Inferior parietal cortex (tissue), 1 donor: ENCODE measurements around the gene ZNF280B.
"Not testable (repeated sequence)": the region's sequence is repeated elsewhere in the genome, so short reads cannot be mapped to it uniquely, and the experiment has no call there.

Source experiments
- DNase-seq: peaks from one replicate; pipeline ENCODE4 v3.0.0-alpha.2; 2016; ENCODE audit errors: extremely low spot score

The ZNF280B gene

DNA sequence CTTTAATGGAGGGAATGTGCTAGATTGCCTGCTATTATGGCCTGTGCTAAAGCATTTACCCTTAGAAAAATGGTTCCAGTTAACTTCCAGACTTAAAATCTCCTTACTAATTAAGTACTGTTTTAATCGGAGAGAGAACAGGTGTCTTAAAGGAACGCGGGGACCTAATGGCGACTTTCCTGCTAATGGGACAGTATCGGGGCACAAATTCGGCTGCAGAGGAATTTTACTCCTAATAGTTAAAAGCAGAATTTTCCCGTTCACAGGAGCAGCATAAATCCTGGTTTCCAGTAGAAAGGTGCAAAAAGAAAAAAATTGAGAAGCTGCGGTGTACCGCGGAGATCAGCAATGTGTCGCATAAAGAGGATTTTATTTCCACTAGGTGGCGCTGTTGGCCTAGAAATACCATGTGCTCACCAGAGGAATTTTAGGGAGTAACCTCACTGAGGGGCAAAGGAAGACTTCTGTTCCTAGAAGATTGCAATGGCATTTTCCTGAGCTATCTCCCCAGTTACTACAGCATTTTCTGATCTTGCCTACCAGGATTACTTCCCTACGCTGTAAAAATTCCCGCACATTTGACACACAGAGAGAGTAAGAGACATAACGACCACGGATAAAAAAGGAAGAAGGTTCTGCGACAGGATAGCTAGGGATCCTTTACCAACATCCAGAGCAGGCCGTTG is 44.5 kb downstream of the ZNF280B start:
- DNase-seq, result peak; percentile 94

DNA sequence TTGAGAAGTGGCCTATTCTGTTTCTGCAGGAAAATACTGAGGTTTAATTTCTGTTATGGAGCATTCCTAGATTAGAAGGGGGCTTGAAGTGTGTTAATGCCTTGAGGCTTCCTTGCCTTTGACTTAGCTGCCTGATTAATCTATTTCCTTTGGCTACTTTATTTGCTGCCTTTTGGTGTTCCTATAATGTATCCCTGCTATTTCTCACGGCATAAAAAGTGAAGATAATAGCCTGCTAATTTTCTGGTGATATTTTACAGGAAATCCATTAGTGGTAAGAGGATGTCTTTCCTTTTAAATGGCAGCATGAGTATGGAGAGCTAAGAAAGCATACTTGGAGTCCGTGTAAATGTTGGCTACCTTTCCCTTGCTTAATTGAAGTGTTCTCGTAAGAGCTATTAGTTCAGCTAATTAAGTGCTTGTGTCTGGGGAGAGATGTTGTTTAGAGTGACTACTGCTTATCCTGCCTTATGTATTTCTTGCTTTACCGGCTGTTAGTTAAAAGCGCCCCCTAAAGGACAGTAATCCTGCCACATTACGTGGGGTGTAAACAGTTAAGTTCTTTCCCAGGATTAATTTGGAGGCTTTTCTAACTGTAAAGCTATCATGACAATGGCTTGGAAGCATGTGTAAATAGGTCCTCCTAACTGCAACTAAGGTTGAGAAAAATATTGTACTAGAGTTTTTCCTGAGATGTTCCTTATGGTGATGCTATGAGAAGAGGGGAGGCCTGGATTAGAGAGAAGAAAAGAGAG is 45.6 kb downstream of the ZNF280B start:
- peak; percentile 13 for DNase-seq

DNA sequence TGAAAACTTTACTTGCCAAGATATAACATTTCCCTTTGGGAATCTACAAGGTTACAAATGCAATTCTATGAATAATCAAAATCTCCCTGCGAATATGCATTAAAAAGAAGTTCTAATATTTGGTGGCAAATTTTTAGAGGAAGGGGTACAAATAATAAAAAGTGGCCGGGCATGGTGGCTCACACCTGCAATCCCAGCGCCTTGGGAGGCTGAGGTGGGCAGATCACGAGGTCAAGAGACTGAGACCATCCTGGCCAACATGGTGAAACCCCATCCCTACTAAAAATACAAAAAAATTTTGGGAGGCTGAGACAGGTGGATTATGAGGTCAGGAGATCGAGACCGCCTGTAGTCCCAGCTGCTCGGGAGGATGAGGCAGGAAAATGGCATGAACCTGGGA is 47.0 kb downstream of the ZNF280B start:
- no peak for DNase-seq

DNA sequence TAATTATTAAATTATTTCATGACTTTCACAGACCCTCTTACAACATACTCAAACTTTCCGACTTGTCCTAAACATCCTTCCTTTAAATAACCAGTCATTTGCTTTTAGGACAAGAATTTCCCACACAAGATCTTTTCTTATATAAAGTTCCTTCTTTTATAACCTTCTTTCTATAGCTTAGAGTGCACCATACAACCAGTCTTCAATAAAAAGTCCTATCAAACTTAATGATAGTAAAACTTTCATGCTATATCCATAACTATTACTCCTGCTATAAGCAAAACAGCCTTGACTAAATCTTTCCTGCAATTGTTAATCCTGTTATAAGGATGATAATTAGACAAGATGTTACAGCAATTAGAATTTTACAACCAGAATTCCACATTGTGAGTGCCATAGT is 47.4 kb downstream of the ZNF280B start:
- no peak for DNase-seq

GRCh38 chr22:22460635-22461034 is 47.9 kb downstream of the ZNF280B start:
- DNase-seq, result no peak

GRCh38 chr22:22460060-22460459 is 48.5 kb downstream of the ZNF280B start:
- DNase-seq, result no peak

DNA sequence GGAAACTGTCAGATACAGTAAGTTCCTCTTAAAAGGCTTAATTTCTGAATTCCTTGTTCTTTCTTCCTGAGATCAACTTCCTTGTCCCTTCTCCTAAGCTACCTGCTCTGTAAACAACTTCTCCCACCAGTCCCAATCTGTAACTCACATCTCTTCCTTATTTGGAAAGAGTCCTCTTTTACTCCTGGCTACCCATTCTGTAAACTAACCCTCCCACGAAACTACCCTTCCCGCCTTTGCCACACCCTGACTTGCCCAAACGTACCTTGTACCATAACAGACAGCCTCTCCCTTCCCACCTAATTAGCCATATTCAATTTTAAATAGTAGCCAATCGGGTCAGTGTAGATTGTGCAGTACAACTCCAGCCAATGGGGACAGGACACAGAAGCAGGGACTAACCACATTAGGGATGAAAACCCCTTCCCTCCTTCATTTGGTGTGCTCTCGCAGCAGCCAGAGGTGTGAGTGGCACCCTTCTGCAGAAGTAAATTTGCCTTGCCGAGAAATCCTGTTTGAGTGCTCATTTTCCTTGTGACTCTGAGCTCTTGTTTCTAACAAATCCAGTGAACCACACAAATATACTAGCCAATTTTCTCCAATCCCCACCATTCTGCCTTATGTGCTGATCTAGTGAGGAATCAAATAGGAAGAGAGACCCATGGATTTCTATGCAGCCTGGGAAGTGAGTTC is 49.5 kb downstream of the ZNF280B start:
- DNase-seq, result no peak

DNA sequence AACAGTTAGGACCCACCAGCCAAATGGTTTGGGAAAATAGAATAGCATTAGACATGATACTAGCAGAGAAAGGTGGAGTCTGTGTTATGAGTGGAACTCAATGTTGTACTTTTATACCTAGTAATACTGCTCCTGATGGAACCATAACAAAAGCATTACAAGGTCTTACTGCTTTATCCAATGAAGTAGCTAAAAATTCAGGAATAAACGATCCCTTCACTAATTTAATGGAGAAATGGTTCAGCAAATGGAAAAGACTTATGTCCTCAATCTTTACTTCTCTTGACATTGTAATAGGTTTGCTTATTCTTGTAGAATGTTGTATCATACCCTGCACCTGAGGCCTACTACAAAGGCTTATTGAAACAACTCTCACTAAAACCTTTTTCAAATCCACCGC is 50.2 kb downstream of the ZNF280B start:
- no peak for DNase-seq

DNA sequence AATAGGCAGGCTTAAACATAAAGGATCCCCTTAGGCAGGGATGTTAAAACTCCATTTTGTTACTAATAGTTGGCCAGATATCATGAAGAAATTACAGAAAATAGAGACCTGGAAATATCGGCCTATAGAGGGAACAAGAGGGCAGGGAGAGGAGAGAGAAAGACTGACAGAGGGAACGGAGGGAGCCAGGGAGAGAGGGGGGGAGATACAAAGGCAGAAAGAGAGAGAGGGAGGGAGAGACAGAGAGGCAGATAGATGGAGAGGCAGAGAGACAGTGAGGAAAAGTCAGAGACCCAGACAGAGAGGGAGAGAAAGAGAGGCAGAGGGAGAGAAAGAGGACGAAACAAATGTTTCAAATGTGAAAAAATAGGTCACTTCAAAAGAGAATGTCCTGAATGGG is 53.5 kb downstream of the ZNF280B start:
- DNase-seq, result no peak

GRCh38 chr22:22452996-22453686 is 55.4 kb downstream of the ZNF280B start:
- DNase-seq, result no peak

GRCh38 chr22:22452211-22452610 is 56.3 kb downstream of the ZNF280B start:
- DNase-seq, result no peak

DNA sequence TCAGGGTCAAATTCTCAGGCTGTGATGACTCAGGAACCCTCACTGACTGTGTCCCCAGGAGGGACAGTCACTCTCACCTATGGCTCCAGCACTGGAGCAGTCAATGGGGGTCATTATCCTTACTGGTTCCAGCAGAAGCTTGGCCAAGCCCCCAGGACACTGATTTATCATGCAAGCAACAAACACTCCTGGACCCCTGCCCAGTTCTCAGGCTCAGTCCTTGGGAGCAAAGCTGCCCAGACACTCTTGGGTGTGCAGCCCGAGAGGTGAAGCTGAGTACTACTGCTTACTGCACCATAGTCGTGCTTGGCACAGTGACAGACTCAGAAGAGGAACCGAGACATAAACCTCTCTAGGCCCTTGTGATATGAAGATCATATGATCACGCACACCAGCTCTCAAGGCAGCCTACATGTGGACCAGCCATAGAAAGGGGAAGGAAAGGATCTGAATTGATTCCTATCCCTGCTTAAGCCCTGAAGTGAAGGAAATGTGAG is 58.2 kb downstream of the ZNF280B start:
- DNase-seq, result no peak

- DNase-seq, result no peak
These were observed 58.7 kb downstream of the ZNF280B start for GRCh38 chr22:22449819-22450218.

GRCh38 chr22:22446517-22446916 is 62.0 kb downstream of the ZNF280B start:
- DNase-seq, result no peak

GRCh38 chr22:22444007-22444589 is 64.4 kb downstream of the ZNF280B start:
- not testable (repeated sequence) for DNase-seq

GRCh38 chr22:22442928-22443709 is 65.4 kb downstream of the ZNF280B start:
- no peak for DNase-seq

DNA sequence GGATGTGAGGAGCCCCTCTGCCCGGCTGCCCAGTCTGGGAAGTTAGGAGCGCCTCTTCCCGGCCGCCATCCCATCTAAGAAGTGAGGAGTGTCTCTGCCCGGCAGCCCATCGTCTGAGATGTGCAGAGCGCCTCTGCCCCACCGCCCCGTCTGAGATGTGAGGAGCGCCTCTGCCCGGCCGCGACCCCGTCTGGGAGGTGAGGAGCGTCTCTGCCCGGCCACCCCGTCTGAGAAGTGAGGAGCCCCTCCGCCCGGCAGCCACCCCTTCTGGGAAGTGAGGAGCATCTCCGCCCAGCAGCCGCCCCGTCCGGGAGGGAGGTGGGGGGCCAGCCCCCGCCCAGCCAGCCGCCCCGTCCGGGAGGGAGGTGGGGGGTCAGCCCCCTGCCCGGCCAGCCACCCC is 66.9 kb downstream of the ZNF280B start:
- not testable (repeated sequence) for DNase-seq

GRCh38 chr22:22440188-22440587 is 68.4 kb downstream of the ZNF280B start:
- DNase-seq, result no peak
